Suprapubic skin (tissue), 4 donors: ENCODE measurements around the gene RALGPS1. TPM values are rescaled to one million over a fixed set of nuclear protein-coding genes. Genes with fewer than 3 reads are reported as not detected.
A peak's percentile ranks its signal among the peaks of the same experiment; 100 is the strongest.

Source experiments
- DNase-seq, 2 donors: peaks; one replicate each; pipeline ENCODE4 v3.0.0-alpha.2; 2019; ENCODE audit warnings: low spot score in 2 of 2
- H3K27ac ChIP-seq: fragments of 200-600 bp; sonication (generic); one replicate; pipeline ENCODE4 v1.5.1; 2019
- H3K27me3 ChIP-seq: fragments of 200-600 bp; sonication (generic); one replicate; pipeline ENCODE4 v1.5.1; 2019
- H3K36me3 ChIP-seq: fragments of 200-600 bp; sonication (generic); one replicate; pipeline ENCODE4 v1.5.1; 2019
- H3K4me1 ChIP-seq: fragments of 200-600 bp; sonication (generic); one replicate; pipeline ENCODE4 v1.5.1; 2019
- H3K4me3 ChIP-seq: fragments of 200-600 bp; sonication (generic); one replicate; pipeline ENCODE4 v1.5.1; 2019; ENCODE audit warnings: mild to moderate bottlenecking
- H3K9me3 ChIP-seq: fragments of 200-600 bp; sonication (generic); one replicate; pipeline ENCODE4 v1.5.1; 2019
- EP300 ChIP-seq: sonication (generic); formaldehyde crosslinking; IDR thresholded peaks from one replicate; pipeline ENCODE4 v1.6.1; 2017; ENCODE audit warnings: antibody characterized with exemption
- POLR2A ChIP-seq, 2 donors: fragments of 450-650 bp; IDR thresholded peaks; one replicate each; pipeline ENCODE4 v1.6.1; 2017; ENCODE audit warnings: antibody characterized with exemption in 2 of 2, mild to moderate bottlenecking in 2 of 2, moderate library complexity in 2 of 2
- POLR2AphosphoS5 ChIP-seq, 3 donors: sonication (generic); formaldehyde crosslinking; IDR thresholded peaks; one replicate each; pipeline ENCODE4 v1.6.1; 2017; ENCODE audit warnings: antibody characterized with exemption in 3 of 3
- WGBS: methylation state at CpG from one replicate; pipeline ENCODE4 v1.1.5; 2018; 5-methylcytosine and 5-hydroxymethylcytosine counted together
- total RNA-seq, 4 donors: library from RNA; depleted of rRNA; stranded (reverse); fragments of >200 nt; gene quantifications; one replicate each; pipeline ENCODE4 v1.1.0, GENCODE V29; 2016
- TF ChIP-seq, protein P1 (sequence below), 2 donors: fragments of 200-600 bp in 1 of 2; fragments of 450-650 bp in 1 of 2; sonication (generic) in 1 of 2; IDR thresholded peaks; one replicate each; pipeline ENCODE4 v1.5.1; 2016 to 2019; ENCODE audit warnings: antibody characterized with exemption in 2 of 2, mild to moderate bottlenecking in 1 of 2, moderate library complexity in 1 of 2

Gene RALGPS1
- total RNA-seq, 4 donors from 2014 or later = 14.8 to 86.7 (median 21.4) TPM

DNA sequence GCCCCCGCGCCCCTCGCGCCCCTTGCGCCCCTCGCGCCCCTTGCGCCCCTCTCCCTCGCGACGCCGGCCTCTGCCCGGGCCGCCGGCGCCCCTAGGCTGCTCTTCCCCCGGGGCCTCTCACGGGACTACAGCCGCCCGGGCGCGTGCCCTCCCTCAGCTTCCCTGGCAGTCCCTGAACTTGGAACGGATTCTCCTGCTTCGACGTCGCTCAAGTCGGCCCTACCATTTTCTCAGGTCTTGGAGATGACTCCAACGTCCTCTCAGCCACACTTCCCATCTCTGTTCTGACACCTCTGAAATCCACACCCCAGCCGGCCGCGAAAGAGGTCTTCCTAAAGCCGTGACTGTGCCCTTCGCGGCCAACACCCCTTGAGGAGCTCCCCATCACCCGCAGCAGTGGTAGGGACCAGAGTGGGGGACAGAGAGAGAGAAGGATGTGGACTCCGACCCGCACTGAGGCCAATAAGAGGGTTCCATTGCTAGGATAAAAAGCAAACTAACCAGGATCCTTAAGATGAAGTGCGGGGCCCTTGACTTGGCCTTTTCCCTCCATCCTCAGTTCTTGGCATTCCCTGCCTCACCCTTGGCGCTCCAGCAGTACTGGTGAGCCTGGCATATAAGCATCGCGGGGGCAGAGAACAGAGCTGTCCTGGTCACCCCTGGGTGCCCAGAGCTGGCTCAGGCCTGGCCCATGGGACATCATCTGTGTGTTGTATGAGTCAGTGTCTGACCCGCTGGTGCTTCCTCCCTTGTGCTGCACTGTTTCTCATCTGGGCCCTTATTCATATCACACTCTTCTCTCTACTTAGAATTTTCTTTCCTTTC, 311.4 kb downstream of the RALGPS1 start:
- no peaks in the 10 kb centered on the region for H3K27me3 ChIP-seq
- WGBS = 49% methylated on average over 18 of the region's 42 CpGs
- TF ChIP-seq, protein P1, sequence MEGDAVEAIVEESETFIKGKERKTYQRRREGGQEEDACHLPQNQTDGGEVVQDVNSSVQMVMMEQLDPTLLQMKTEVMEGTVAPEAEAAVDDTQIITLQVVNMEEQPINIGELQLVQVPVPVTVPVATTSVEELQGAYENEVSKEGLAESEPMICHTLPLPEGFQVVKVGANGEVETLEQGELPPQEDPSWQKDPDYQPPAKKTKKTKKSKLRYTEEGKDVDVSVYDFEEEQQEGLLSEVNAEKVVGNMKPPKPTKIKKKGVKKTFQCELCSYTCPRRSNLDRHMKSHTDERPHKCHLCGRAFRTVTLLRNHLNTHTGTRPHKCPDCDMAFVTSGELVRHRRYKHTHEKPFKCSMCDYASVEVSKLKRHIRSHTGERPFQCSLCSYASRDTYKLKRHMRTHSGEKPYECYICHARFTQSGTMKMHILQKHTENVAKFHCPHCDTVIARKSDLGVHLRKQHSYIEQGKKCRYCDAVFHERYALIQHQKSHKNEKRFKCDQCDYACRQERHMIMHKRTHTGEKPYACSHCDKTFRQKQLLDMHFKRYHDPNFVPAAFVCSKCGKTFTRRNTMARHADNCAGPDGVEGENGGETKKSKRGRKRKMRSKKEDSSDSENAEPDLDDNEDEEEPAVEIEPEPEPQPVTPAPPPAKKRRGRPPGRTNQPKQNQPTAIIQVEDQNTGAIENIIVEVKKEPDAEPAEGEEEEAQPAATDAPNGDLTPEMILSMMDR (IDR thresholded peaks at IDR 0.05) = no peak
- TF ChIP-seq POLR2A (IDR thresholded peaks at IDR 0.05) = no peak
- TF ChIP-seq POLR2AphosphoS5 (IDR thresholded peaks at IDR 0.05) = no peak
- H3K36me3 ChIP-seq = no peaks in the 10 kb centered on the region
- peaks cover 28% of the 10 kb centered on the region for H3K4me1 ChIP-seq
- no peaks in the 10 kb centered on the region for H3K9me3 ChIP-seq
- DNase-seq = no peak
- H3K4me3 ChIP-seq = peak overlapping the region; percentile 88
- no peak overlapping the region for H3K27ac ChIP-seq

DNA sequence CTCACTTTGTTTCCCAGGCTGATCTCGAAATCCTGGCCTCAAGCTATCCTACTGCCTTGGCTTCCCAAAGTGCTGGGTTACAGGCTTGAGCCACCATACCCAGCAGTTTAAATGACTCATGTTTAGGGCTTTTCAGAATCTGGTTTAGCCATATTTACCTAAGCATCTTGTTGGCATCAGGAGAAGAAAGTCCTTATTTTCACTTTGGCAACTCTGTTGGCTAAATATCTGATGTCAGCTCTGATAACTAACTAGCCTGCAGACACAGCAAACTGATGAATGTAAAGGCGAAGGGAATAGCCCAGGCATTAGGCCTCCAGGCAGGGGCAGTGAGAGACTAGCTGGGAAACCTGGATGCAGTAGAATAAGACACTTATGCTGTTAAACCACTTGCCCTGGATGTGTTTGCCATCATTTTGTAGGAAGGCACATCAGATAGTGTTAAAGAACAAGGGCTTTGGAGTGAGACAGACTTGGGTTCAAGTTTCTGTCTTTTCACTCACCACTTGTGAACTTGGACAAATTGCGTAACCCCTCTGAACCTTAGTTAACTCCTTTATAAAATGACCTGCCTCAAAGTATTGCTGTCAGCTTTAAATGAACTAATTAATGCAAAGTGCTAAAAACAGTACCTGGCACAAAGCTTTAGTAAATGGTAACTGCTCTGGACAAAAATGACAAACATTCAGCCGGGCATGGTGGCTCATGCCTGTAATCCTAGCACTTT, 315.3 kb downstream of the RALGPS1 start:
- Histone ChIP-seq H3K27me3 (no peaks in the 10 kb centered on the region), H3K36me3 (no peaks in the 10 kb centered on the region), H3K4me1 (peaks cover 34% of the 10 kb centered on the region), H3K9me3 (no peaks in the 10 kb centered on the region), H3K4me3 (no peak overlapping the region), H3K27ac (no peak overlapping the region)
- WGBS = 83% methylated on average over 4 of the region's 4 CpGs
- TF ChIP-seq, protein P1 (IDR thresholded peaks at IDR 0.05) = no peak
- no peak for TF ChIP-seq POLR2A (IDR thresholded peaks at IDR 0.05)
- no peak for TF ChIP-seq EP300
- no peak for TF ChIP-seq POLR2AphosphoS5 (IDR thresholded peaks at IDR 0.05)
- DNase-seq = no peak

DNA sequence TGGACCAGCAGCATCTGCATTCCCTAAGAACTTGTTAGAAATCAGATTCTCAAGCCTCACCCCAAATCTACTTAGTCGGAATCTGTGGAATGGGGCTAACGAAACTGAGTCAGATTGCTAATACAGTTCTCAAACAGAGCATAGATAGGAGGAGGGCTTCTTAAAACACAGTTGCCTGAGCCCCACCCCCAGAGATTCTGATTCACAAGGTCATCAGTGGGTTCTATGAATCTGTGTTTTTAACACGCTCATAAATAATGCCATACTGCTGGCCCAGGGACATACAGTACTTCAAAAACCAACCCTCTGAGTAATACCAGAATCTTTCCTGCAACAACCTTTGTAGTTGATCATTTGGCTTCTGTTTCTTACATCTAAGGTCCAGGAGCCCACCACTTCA, 317.1 kb downstream of the RALGPS1 start:
- 93% methylated on average over 3 of the region's 3 CpGs for WGBS
- Histone ChIP-seq H3K4me3 (no peak overlapping the region), H3K27me3 (no peaks in the 10 kb centered on the region), H3K27ac (no peak overlapping the region), H3K9me3 (no peaks in the 10 kb centered on the region), H3K36me3 (no peaks in the 10 kb centered on the region), H3K4me1 (peaks cover 19% of the 10 kb centered on the region)
- no peak for TF ChIP-seq POLR2A (IDR thresholded peaks at IDR 0.05)
- TF ChIP-seq, protein P1 (IDR thresholded peaks at IDR 0.05) = no peak
- TF ChIP-seq EP300 = no peak
- no peak for DNase-seq

DNA sequence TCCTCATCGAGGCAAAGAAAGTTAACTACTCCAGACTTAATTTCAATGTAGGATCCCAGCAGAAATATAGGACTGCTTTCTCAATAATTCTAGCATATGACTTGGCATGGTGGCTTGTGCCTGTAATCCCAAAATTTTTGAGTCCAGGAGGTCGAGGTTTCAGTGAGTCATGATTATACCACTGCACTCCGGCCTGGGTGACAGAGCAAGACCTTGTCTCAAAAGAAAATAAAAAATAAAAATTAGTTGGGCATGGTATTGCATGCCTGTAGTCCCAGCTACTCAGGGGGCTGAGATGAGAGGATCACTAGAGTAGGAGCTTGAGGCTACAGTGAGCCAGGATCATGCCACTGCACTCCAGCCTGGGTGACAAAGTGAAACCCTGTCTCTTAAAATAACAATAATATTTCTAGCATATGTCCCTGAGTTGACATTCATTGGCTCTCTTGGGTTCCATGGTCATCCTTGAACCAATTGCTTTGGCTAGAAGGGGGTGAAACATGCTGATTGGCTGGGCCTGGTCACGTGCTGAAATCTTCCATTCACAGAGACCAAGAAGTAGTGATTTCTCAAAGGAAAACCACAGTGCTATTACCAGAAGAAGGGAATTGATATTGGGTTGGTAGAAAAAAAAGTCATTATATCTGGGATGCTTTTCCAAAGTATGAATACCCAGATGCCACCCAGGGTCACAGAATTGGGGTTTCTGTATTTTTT, 318.4 kb downstream of the RALGPS1 start:
- Histone ChIP-seq H3K4me3 (no peak overlapping the region), H3K4me1 (peaks cover 19% of the 10 kb centered on the region), H3K9me3 (no peaks in the 10 kb centered on the region), H3K27me3 (no peaks in the 10 kb centered on the region), H3K27ac (peak overlapping the region; percentile 24), H3K36me3 (no peaks in the 10 kb centered on the region)
- no peak for DNase-seq
- TF ChIP-seq POLR2AphosphoS5 (IDR thresholded peaks at IDR 0.05) = no peak
- TF ChIP-seq POLR2A (IDR thresholded peaks at IDR 0.05) = no peak
- TF ChIP-seq, protein P1 (IDR thresholded peaks at IDR 0.05) = no peak
- TF ChIP-seq EP300 = no peak
- WGBS = 54% methylated on average over 4 of the region's 4 CpGs

DNA sequence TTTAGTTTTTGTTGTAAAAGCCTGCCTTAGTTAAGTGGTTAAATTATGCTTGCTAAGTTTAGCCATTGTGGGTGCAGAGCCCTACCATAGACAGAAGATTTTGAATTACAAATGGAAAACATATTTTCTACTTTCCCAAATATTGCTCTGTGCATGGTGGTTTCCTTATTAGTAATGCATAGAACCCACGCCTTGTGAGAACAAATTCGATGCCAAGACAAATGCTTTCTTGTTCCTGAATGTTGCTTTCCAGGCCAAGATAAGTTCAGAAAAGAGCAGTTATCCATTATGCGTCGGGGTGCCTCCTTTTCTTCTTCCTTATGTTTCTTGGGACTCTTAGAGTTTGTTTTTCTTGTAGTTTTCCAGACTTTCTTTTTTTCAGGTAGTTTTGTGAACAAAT, 319.0 kb downstream of the RALGPS1 start:
- Histone ChIP-seq H3K4me3 (no peak overlapping the region), H3K4me1 (peaks cover 19% of the 10 kb centered on the region), H3K27me3 (no peaks in the 10 kb centered on the region), H3K36me3 (no peaks in the 10 kb centered on the region), H3K27ac (peak overlapping the region; percentile 31), H3K9me3 (no peaks in the 10 kb centered on the region)
- no peak for DNase-seq
- 25% methylated on average over 4 of the region's 4 CpGs for WGBS
- TF ChIP-seq EP300 = no peak
- TF ChIP-seq POLR2AphosphoS5 (IDR thresholded peaks at IDR 0.05) = no peak
- TF ChIP-seq, protein P1 (IDR thresholded peaks at IDR 0.05) = no peak
- no peak for TF ChIP-seq POLR2A (IDR thresholded peaks at IDR 0.05)
